GM18502 (cell line): ENCODE measurements around the gene UGT1A9.
"Not testable (repeated sequence)": the region's sequence is repeated elsewhere in the genome, so short reads cannot be mapped to it uniquely, and the experiment has no call there.

Experiments
- ATAC-seq: cut with Tn5 transposase; IDR thresholded peaks from one replicate; pipeline ENCODE4 v1.9.1; 2021; ENCODE audit warnings: mild to moderate bottlenecking; ENCODE audit not compliant: unreplicated experiment, poor library complexity

The UGT1A9 gene

DNA sequence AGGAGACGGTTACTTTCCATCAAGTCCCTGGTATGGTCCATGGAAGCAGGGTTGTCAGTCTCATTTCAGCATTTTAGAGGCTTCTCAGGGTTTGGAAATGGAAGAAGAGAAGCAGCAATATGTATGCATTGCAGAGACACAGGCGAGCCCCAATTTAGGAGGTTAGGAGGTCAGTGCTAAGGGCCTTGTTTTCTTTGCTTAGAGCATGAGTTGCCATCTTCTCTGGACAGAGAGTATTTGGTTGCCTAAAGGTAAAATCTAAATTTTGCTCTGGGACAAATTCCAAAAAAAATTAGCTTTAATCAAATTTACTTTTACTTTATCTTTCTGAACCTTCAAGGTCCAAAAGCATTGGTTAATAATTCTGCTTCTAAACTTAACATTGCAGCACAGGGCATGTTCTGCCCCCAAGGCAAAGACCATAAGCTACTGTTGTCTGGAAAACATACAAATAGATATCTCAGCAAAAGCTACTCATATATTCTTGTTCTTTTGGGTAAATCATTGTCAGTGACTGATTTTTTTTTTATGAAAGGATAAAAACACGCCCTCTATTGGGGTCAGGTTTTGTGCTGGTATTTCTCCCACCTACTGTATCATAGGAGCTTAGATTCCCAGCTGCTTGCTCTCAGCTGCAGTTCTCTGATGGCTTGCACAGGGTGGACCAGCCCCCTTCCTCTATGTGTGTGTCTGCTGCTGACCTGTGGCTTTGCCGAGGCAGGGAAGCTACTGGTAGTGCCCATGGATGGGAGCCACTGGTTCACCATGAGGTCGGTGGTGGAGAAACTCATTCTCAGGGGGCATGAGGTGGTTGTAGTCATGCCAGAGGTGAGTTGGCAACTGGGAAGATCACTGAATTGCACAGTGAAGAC lies at the start of gene UGT1A9:
Gene UGT1A9, plus strand, starts transcription at position 609 of the 872 bp plus-strand sequence. Its CDS starts 37 bp downstream, at position 646.
- no peak for ATAC-seq

DNA sequence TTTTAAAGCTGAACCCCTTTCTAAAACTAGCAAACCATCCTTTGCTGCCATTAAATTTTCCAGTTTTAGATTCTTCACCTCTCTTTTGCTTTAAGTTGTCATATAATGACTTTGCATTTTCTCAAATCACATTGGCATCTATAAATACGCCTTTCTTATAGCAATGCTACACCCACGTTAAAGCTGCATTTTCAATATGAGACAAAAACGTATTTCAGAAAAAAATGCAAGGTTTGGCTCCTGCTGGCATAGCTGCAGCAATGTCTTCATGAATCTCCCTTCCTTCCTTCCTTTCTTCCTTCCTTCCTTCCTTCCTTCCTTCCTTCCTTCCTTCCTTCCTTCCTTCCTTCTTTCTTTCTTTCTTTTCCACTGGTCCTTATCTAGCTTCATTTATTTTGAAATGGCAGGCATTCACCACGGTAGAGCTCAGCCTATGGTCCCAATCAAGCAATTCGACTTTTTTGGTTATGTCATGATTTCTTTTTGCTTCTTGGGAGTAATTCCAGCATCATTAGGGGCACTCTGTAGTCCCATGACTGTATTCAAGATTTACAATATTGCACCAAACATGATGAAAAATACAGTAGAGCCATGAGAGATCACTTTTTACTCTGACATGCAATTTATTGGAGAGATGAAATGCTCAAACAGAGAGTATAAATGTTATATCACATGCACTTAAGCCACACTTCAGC lies 44.2 kb upstream of the UGT1A9 start:
- no peak for ATAC-seq

DNA sequence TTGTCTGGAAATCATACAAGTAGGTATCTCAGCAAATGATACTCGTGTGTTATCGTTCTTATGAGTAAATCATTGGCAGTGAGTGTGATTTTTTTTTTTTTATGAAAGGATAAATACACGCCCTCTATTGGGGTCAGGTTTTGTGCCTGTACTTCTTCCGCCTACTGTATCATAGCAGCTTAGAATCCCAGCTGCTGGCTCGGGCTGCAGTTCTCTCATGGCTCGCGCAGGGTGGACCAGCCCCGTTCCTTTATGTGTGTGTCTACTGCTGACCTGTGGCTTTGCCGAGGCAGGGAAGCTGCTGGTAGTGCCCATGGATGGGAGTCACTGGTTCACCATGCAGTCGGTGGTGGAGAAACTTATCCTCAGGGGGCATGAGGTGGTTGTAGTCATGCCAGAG lies 35.4 kb upstream of the UGT1A9 start, which contains the start of gene UGT1A10:
Gene UGT1A10, plus strand, starts transcription at position 143 of the 400 bp plus-strand sequence. Its CDS starts 75 bp downstream, at position 218.
- not testable (repeated sequence) for ATAC-seq

DNA sequence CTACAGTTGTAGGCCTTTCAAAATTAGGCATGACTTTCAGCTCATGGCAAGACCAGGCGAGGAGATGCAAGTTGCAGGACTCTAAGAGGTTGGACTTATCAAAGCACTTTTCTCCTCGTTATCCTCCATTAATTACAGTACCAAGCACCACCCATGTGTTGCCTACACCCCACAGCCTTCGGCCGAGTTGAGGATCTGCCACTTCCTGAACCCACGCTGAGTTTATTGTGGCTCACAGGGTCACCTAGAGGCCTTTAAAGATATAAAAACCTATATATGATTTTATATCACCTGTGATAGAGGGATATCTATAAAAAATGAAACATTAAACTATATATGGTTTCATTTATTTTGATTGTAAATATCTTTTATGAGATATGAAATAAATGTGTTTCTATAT lies 32.9 kb upstream of the UGT1A9 start:
- no peak for ATAC-seq

DNA sequence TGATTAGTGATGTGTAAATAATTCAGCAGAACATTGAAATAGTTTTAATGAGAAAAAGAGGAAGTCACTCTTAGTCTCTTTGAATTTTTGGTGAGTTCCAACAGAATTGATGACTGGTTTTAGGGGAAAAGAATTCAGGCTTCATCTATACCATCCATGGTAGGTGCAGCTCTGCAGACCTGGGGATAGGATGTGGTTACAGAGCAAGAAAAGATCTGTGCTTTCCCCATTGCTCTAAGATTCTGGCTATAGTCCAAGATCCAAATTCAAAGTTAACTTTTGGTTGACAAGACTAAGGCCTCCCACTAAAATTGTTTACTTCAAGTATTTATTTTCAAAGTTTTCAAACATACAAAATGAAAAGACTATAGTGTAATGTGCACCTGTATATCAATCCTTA lies 31.8 kb upstream of the UGT1A9 start:
- ATAC-seq: no peak

DNA sequence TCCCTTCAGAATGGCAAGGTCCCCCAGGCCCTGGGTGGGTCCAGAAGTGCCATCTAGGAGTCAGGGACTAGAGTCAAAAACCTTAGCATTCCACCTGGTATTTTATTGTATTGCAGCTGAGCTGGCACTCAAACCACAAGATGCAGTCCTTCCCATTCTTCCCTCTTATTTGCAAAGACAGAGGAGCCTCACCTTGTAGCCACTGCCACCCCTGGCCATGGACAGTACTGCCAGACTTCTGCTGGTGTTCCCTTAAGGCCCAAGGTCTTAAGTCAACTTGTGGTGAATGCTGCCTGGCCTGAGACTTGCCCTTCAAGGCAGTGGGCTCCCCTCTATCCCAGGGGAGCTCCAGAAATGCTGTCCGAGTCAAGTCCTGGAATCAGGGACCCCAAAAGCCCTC lies 28.6 kb upstream of the UGT1A9 start:
- ATAC-seq: no peak

DNA sequence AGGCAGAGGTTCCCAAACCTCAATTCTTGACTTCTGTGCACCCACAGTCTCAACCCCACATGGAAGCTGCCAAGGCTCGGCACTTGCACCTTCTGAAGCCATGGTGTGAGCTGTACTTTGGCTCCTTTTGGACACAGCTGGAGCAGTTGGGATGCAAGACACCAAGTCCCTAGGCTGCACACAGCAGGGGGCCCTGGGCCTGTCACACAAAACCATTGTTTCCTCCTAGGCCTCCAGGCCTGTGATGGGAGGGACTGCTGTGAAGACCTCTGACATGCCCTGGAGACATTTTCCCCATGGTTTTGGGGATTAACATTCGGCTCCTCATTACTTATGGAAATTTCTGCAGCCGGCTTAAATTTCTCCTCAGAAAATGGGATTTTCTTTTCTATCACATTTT lies 25.7 kb upstream of the UGT1A9 start:
- ATAC-seq: not testable (repeated sequence)

DNA sequence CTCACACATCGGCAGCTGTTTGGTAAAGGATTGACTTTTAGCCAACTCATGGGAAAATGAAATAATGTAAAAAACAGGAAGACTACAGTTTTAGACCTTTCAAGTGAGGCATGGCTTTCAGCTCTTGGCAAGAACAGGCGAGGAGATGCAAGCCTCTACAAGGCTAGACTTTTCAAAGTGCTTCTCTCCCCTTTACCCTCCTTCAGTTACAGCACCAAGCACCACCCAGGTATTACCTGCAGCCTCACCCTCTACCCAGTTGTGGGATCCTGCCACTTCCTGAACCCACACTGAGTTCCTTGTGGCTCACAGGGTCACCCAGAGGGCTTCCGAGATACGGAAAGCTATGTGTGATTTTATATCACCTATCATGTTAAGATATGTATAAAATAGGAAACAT lies 20.7 kb upstream of the UGT1A9 start:
- ATAC-seq: no peak

DNA sequence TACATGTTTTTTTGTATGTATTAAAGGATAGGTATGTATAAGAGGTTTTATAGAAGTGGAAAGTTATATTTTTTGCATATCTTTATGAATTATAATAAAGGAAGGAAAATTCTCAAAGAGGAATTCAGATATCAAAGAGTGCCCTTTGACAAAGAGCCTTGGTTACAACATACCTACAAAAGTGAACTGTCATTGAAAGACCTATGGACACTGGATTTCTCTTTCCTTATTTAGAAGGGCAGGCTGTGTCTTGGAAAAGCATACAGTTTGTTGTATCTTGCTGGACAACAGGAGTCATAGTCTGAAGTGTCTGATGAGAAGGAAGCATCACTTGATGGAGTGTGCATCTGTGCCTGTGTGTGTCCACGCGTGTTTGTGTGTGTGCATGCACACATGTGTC lies 20.3 kb upstream of the UGT1A9 start:
- no peak for ATAC-seq

DNA sequence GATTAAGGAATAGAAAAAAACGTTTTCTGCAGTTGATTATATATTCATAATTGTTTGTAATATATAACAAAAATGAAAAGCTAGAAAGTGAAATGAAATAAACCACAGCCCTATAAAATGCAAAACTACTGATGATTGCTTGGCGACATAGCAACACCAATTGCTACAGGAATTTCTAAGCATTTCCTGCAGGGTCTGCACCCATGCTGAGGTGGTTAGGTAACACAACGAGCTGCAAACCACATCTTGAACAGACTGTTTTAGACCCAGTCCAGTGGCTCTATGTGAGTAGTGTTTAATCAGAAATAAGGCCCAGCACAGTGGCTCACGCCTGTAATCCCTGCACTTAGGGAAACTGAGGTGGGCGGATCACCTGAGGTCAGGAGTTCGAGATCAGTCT lies 17.2 kb upstream of the UGT1A9 start:
- no peak for ATAC-seq

DNA sequence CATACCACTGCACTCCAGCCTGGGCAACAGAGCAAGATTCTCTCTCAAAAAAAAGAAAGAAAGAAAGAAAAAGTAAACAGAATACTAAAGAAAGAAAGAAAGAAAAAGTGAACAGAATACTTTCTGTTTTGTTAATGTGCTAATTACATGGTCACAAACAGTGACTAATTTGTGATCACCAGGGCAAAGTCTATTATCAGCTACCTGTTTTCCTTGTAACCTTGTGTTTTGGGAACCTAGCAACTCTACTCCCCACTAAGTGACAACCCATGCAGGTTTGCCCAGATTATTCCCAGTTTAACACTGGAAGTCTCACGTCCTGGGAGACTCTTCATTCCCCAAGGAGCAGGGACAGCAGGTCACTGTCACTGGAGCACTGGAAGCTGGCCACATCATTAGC lies 16.7 kb upstream of the UGT1A9 start:
- ATAC-seq: no peak

DNA sequence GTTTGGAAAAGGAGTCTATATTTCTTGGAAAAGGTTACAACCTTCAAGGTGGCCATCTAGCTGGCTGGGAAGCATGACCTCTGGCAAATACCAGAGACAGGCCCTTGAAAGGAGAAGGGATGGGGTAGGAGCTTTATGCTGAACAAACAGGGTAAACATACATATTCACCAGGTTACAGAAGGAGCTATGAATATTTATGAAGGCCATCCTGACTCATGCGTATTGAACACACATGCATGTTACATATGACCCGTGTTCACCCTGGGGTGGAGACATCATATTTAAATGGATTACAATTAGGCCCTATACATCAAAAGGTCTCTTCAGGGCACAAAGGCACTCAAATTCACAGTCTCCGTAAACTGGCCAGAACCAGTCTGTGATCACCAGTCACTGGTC lies 15.8 kb upstream of the UGT1A9 start:
- ATAC-seq: not testable (repeated sequence)

DNA sequence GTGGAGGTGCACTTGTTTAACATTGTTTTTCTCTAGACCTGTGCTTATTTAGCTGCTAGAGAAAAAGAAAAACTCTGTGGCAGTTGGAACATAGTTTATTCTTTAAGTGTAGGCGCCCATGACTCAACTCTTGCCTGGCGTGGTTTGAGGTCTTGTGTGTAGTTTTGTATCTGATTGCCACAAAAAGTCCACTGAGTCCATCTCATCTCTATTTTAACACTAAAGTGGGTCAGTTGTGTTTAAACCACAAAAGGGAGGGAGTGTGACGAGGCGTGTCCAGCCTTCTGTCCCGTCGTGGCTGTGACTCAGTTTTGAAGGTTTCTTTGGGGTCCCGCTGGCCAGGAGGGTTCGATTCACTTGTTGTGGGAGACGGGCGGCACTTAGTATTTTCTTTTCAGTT lies 15.3 kb upstream of the UGT1A9 start:
- no peak for ATAC-seq

DNA sequence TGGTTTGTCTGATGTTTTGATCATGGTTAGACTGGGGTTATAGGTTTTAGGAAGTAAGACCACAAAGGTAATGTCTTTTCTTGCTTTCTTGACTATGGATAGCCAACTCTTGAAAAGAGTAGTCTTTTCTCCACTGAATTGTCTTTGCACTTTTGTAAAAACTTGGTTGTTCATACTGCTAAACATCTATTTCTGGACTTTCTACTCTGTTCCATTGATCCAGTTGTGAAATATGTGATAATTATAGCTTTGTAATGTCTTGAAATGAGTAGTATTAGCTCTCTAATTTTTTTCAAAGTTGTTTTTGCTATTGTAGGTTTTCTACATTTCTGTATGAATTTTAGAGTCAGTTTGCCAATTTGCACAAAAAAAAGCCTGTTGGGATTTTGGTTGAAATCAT lies 13.1 kb upstream of the UGT1A9 start:
- ATAC-seq: no peak

DNA sequence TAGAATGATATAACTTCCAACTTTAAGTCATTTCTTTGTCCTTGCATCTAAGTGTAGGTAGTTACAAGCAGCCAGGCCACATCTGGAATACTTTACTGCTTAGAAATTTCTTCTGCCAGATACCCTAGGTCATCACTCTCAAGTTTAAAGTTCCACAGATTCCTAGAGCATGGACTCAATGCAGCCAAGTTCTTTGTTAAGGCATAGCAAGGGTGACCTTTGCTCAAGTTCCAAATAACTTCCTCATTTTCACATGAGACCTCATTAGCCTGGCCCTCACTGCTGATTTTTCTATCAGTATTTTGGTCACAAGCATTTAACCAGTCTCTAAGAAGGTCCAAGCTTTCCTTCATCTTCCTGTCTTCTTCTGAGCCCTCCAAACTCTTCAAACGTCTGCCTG lies 7.8 kb upstream of the UGT1A9 start:
- no peak for ATAC-seq

DNA sequence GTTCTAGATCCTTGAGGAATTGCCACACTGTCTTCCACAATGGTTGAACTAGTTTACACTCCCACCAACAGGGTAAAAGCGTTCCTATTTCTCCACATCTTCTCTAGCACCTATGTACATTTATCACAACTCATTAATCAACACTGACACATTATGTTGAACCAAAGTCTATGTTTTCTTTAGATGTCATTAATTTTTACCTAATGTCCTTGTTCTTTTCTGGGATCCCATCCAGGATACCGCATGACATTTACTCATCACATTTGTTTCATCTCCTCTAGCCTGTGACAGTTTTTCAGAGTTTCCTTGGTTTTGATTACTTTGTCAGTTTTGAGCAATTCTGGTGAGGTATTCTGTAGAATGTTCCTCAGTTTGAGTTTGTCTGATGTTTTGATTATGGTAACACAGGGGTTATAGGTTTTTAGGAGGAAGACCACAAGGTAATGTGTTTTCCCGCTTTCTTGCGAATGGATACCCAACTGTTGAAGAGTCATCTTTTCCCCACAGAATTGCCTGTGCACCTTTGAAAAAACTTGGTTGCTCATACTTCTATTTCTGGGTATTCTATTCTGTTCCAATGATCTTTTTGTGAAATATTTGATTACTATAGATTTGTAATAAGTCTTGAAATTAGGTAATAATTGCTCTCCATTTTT lies 3.0 kb upstream of the UGT1A9 start:
- no peak for ATAC-seq

DNA sequence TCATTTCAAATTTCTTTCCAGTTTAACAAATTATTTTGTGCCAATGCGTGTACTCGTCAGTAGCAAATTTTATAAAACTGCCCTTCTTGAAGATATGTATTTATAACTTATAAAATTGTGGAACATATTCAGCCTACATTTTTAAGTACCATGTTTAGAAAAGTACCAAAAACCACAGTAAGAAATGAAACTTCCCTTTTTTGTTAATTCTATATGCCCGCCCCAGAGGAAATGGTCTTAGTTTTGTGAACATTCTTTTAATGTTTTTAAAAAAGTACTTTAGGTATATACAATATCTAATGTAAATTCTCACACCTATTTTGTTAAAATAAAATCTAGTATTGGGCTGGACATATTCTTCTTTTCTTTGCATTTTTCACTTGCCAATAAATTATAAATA lies 1.2 kb downstream of the UGT1A9 start:
- ATAC-seq: no peak

DNA sequence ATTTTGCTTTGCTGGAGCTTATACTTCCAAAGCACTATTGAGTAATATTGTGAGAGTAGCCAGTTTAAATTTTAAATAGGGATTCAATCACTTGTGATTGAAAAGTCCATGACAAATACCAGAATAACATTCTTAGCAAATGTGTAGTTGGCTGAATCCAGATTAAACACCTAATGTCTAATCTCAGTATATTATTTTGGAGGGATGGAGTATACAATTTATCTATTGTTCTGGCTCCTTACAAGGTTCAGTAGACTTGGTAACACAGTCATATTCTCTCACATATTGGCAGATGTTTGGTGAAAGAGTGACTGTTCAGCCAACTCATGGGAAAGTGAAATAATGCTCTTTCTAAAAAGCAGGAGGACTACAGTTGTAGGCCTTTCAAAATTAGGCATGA lies 2.2 kb downstream of the UGT1A9 start:
- ATAC-seq: no peak

DNA sequence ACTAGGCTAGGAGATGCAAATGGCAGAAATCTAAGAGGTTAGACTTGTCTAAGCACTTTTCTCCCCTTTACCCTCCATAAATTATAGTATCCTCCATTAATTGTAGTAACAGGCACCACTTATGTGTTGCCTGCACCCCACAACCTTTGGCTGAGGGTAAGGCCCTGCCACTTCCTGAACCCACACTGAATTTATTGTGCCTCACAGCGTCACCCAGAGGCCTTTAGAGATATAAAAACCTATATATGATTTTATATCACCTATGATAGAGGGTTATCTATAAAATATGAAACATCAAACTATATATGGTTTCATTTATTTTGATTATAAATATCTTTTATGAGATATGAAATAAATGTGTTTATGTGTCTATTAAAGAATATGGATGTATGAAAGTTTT lies 2.6 kb downstream of the UGT1A9 start:
- ATAC-seq: no peak

DNA sequence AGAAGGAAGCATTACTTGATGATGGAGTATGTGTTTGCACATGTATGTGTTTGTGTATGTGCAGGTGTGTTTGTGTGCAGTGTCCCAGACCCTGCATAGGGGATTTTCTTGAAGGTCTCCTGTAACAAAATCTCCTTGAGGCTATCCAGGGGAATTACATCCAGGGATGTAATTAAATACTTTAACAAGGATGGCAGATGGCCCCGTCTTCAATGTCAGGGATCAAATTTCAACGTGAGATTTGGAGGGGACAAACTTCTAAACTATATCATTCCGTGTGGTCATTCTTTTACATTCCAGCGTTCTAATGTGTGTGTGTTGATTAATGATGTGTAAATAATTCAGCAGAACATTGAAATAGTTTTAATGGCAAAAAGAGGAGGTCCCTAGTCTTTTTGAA lies 3.3 kb downstream of the UGT1A9 start:
- no peak for ATAC-seq

DNA sequence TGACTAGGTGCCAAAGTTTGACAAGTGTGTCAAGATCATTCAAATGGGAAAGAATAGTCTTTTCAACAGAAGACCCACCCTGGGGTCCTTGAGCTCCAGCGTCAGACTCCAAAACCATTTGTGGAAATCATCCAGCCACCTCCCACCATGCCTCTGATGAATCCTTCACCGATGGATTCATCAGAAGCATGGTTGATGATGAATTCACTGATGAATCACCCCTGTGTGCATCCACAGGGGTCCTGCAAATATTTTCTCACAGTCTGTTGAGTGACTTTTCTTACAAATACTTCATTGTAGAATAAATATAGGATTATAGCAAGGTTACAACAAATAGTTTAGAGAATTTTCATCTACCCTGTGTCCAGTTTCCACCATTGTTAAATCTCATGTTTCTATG lies 4.3 kb downstream of the UGT1A9 start:
- no peak for ATAC-seq
